Tibial nerve (tissue), 4 donors: ENCODE measurements around the gene MYH16.
"Not testable (repeated sequence)": the region's sequence is repeated elsewhere in the genome, so short reads cannot be mapped to it uniquely, and the experiment has no call there.

Source experiments
- EP300 ChIP-seq, 2 donors: sonication (generic); formaldehyde crosslinking; IDR thresholded peaks; one replicate each; pipeline ENCODE4 v1.6.1; 2017; ENCODE audit warnings: antibody characterized with exemption in 2 of 2, mild to moderate bottlenecking in 1 of 2
- POLR2A ChIP-seq, 2 donors: fragments of 450-650 bp; IDR thresholded peaks; one replicate each; pipeline ENCODE4 v1.6.1; 2017; ENCODE audit warnings: antibody characterized with exemption in 2 of 2, mild to moderate bottlenecking in 2 of 2, moderate library complexity in 2 of 2
- TF ChIP-seq, protein P1 (sequence below), 5 experiments: fragments of 200-600 bp in 3 of 5; fragments of 450-650 bp in 2 of 5; sonication (generic) in 3 of 5; IDR thresholded peaks; one replicate each; pipeline ENCODE4 v1.5.1; 2016 to 2019; ENCODE audit warnings: antibody characterized with exemption in 5 of 5, mild to moderate bottlenecking in 3 of 5, moderate library complexity in 2 of 5

DNA sequence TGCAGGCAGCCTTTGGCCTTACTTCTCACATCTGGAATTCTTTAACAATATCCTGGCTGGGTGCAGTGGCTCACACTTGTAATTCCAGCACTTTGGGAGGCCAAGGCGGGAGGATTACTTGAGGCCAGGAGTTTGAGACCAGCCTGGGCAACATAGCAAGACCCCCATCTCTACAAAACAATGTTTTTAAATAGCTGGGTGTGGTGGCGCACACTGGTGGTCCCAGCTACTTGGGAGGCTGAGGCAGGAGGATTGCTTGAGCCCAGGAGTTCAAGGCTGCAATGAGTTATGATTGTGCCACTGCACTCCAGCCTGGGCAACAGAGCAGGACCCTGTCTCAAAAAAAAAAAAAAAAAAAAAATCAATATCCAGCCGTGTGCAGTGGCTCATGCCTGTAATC is 17.5 kb downstream of the MYH16 start:
- TF ChIP-seq, protein P1, sequence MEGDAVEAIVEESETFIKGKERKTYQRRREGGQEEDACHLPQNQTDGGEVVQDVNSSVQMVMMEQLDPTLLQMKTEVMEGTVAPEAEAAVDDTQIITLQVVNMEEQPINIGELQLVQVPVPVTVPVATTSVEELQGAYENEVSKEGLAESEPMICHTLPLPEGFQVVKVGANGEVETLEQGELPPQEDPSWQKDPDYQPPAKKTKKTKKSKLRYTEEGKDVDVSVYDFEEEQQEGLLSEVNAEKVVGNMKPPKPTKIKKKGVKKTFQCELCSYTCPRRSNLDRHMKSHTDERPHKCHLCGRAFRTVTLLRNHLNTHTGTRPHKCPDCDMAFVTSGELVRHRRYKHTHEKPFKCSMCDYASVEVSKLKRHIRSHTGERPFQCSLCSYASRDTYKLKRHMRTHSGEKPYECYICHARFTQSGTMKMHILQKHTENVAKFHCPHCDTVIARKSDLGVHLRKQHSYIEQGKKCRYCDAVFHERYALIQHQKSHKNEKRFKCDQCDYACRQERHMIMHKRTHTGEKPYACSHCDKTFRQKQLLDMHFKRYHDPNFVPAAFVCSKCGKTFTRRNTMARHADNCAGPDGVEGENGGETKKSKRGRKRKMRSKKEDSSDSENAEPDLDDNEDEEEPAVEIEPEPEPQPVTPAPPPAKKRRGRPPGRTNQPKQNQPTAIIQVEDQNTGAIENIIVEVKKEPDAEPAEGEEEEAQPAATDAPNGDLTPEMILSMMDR (IDR thresholded peaks at IDR 0.05): not testable (repeated sequence)
- not testable (repeated sequence) for TF ChIP-seq POLR2A, EP300 (IDR thresholded peaks at IDR 0.05)
